ENCODE results near the gene XCR1.

DNA sequence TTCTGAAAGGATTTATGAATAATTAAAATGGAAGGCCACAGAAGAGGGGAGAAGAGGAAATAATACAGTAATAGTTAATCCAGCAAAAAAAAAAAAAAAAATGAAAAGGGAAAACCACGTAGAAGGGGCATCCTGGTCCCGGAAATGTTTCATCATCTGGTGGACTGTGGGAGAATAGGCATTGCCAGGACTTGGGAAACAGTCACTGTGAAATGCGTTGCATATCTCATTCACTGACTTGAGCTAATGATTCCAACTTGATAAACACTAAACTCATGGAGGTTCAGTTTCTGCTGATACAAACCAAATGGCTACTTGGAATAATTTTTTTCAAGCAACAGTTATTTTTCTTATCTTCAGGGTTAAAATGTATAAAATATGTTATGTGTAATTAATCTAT is 3.2 kb downstream of the XCR1 start:
- TF ChIP-seq, protein P1, sequence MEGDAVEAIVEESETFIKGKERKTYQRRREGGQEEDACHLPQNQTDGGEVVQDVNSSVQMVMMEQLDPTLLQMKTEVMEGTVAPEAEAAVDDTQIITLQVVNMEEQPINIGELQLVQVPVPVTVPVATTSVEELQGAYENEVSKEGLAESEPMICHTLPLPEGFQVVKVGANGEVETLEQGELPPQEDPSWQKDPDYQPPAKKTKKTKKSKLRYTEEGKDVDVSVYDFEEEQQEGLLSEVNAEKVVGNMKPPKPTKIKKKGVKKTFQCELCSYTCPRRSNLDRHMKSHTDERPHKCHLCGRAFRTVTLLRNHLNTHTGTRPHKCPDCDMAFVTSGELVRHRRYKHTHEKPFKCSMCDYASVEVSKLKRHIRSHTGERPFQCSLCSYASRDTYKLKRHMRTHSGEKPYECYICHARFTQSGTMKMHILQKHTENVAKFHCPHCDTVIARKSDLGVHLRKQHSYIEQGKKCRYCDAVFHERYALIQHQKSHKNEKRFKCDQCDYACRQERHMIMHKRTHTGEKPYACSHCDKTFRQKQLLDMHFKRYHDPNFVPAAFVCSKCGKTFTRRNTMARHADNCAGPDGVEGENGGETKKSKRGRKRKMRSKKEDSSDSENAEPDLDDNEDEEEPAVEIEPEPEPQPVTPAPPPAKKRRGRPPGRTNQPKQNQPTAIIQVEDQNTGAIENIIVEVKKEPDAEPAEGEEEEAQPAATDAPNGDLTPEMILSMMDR (IDR thresholded peaks at IDR 0.05; ENCODE audit: low read depth, low read length, poor library complexity, severe bottlenecking) = no peak
- TF ChIP-seq EZH2phosphoT487 (IDR thresholded peaks at IDR 0.05; ENCODE audit: borderline replicate concordance, low read length) = no peak
